K562 (cell line): ENCODE results near the gene SPIB. TPM values are rescaled to one million over a fixed set of nuclear protein-coding genes. Genes with fewer than 3 reads are reported as not detected.
A peak's percentile ranks its signal among the peaks of the same experiment; 100 is the strongest.

Experiments used
- ATAC-seq: fragments of 200-7000 bp; cut with Tn5 transposase; 3 replicates; pipeline ENCODE4 v1.9.1; 2020; ENCODE audit warnings: moderate library complexity
- BruUV-seq: library from RNA; stranded (reverse); fragments of 400-500 nt; replicated peaks from 2 replicates; lab custom pipeline; 2021; lab: Mats Ljungman, UMichigan
- CTCF ChIA-PET: fragments of 300-600 bp; formaldehyde crosslinking; extraction: SDS; loops from one replicate; lab custom pipeline; 2021; ENCODE audit warnings: low intra/inter-chr PET ratio; lab: Yijun Ruan, JAX
- POLR2A ChIA-PET: fragments of 300-600, 350-650 bp; sonication (Branson Sonifier 250); formaldehyde crosslinking; extraction: SDS; loops from one replicate; lab custom pipeline; 2021; ENCODE audit warnings: antibody characterized with exemption, inconsistent platforms; lab: Yijun Ruan, JAX
- DNase-seq, 4 experiments: peaks; one replicate each; pipeline versions ENCODE4 v3.0.0 to v3.0.0-alpha.2; 2011 to 2018; ENCODE audit warnings: low spot score in 3 of 4, mixed read lengths in 3 of 4; ENCODE audit errors: extremely low read depth in 1 of 4
- FAIRE-seq: peaks from 2 replicates; lab custom pipeline; 2011; peaks lifted over from hg19 to GRCh38; lab: Jason Lieb, UNC
- H2AFZ ChIP-seq: 2 replicates; pipeline ENCODE4 v1.6.0; 2011; ENCODE audit warnings: low read depth, low read length, control low read depth, inconsistent platforms
- H3K27ac ChIP-seq: fragments of 200-600 bp; 3 replicates; pipeline ENCODE4 v1.8.0; 2011; ENCODE audit warnings: low read depth, mild to moderate bottlenecking, control low read depth, inconsistent platforms, low read length, moderate library complexity, mixed read lengths; ENCODE audit errors: extremely low read depth
- H3K27me3 ChIP-seq, 2 experiments: fragments of 300-600 bp in 1 of 2; 2 replicates in 1 of 2; 3 replicates in 1 of 2; pipeline versions ENCODE4 v1.6.0 to v1.8.0; 2011; ENCODE audit warnings: inconsistent platforms in 2 of 2, low read length in 2 of 2, mild to moderate bottlenecking in 1 of 2, mixed read lengths in 1 of 2, moderate library complexity in 1 of 2; ENCODE audit not compliant: control insufficient read depth in 2 of 2, insufficient read depth in 2 of 2
- H3K36me3 ChIP-seq: fragments of 300-600 bp; 3 replicates; pipeline ENCODE4 v1.8.0; 2011; ENCODE audit warnings: mild to moderate bottlenecking, low read length, inconsistent platforms; ENCODE audit not compliant: control insufficient read depth, insufficient read depth
- H3K4me1 ChIP-seq, 2 experiments: fragments of 200-600 bp in 1 of 2; replicated peaks in 1 of 2; 2 replicates in 1 of 2; 3 replicates in 1 of 2; pipeline versions ENCODE4 v1.5.1 to v1.8.0; 2011; ENCODE audit warnings: inconsistent platforms in 2 of 2, low read length in 2 of 2, mild to moderate bottlenecking in 1 of 2, mixed read lengths in 1 of 2, moderate library complexity in 1 of 2; ENCODE audit not compliant: control insufficient read depth in 2 of 2, insufficient read depth in 2 of 2
- H3K4me2 ChIP-seq: 2 replicates; pipeline ENCODE4 v1.6.1; 2011; ENCODE audit warnings: low read length, control low read depth, inconsistent platforms, mixed read lengths; ENCODE audit not compliant: insufficient read depth
- H3K4me3 ChIP-seq: fragments of 200-600 bp; sonication (generic), shearing (Covaris generic); 2 replicates; pipeline ENCODE4 v1.5.1; 2016; ENCODE audit warnings: control low read depth, inconsistent platforms
- H3K79me2 ChIP-seq: fragments of 200-600 bp; 3 replicates; pipeline ENCODE4 v1.8.0; 2011; ENCODE audit warnings: low read length, inconsistent platforms; ENCODE audit not compliant: control insufficient read depth, insufficient read depth
- H3K9ac ChIP-seq, 2 experiments: 2 replicates each; pipeline versions ENCODE4 v1.6.0 to v1.6.1; 2011; ENCODE audit warnings: low read depth in 2 of 2, low read length in 2 of 2, control low read depth in 1 of 2, inconsistent platforms in 1 of 2, mild to moderate bottlenecking in 1 of 2, mixed read lengths in 1 of 2; ENCODE audit not compliant: insufficient read depth in 1 of 2
- H3K9me1 ChIP-seq: one replicate; pipeline ENCODE4 v1.6.0; 2011; ENCODE audit warnings: inconsistent platforms, mild to moderate bottlenecking, low read length, moderate library complexity; ENCODE audit not compliant: control insufficient read depth, insufficient read depth
- H3K9me3 ChIP-seq: replicated peaks from 2 replicates; pipeline ENCODE4 v1.5.1; 2011; ENCODE audit warnings: low read depth, low read length, inconsistent platforms; ENCODE audit not compliant: control insufficient read depth, insufficient read depth
- H4K20me1 ChIP-seq: replicated peaks from 2 replicates; pipeline ENCODE4 v1.6.1; 2011; ENCODE audit warnings: low read length, inconsistent platforms, mixed read lengths; ENCODE audit not compliant: control insufficient read depth, insufficient read depth
- BHLHE40 ChIP-seq: IDR thresholded peaks from 2 replicates; pipeline ENCODE4 v1.6.1; 2011; ENCODE audit warnings: low read length, improper control_type of control experiment
- CBX1 ChIP-seq: sonication (generic); IDR thresholded peaks from 2 replicates; pipeline ENCODE4 v1.6.1; 2016; ENCODE audit warnings: antibody characterized with exemption, low read depth, mild to moderate bottlenecking
- E2F6 ChIP-seq, 2 experiments: IDR thresholded peaks; 2 replicates each; pipeline ENCODE4 v1.6.1; 2011; ENCODE audit warnings: borderline replicate concordance in 1 of 2, control low read depth in 1 of 2, low read depth in 1 of 2, low read length in 1 of 2, mild to moderate bottlenecking in 1 of 2, mixed read lengths in 1 of 2, moderate library complexity in 1 of 2; ENCODE audit not compliant: insufficient read depth in 1 of 2, insufficient read length in 1 of 2, poor library complexity in 1 of 2, severe bottlenecking in 1 of 2; ENCODE audit errors: extremely low read depth in 1 of 2
- ELF1 ChIP-seq: fragments of 200-800 bp; sonication (Bioruptor generic); IDR thresholded peaks from 2 replicates; pipeline ENCODE4 v1.6.1; 2016; ENCODE audit warnings: missing genetic modification characterization, missing compliant biosample characterization
- MAZ ChIP-seq, 2 experiments: fragments of 450-650 bp in 1 of 2; sonication (generic) in 1 of 2; formaldehyde crosslinking; IDR thresholded peaks in 1 of 2; conservative IDR thresholded peaks in 1 of 2; 2 replicates each; pipeline versions ENCODE4 v1.4.0 to v1.5.0; 2020; ENCODE audit warnings: mild to moderate bottlenecking in 1 of 2, missing genetic modification reagents in 1 of 2
- NCOA2 ChIP-seq, 2 experiments: fragments of 450-650 bp; IDR thresholded peaks; 2 replicates each; pipeline ENCODE4 v1.6.1; 2018; ENCODE audit warnings: mild to moderate bottlenecking in 2 of 2, moderate library complexity in 1 of 2; ENCODE audit not compliant: partially characterized antibody in 2 of 2
- PCBP1 ChIP-seq: fragments of 200-400 bp; formaldehyde crosslinking; IDR thresholded peaks from 2 replicates; pipeline ENCODE4 v1.6.1; 2018; ENCODE audit warnings: mild to moderate bottlenecking, low read depth, low read length; ENCODE audit not compliant: poor library complexity, severe bottlenecking
- ZNF165 ChIP-seq: fragments of 250-450 bp; sonication (Bioruptor Pico); IDR thresholded peaks from 2 replicates; pipeline ENCODE4 v1.4.0; 2020; ENCODE audit warnings: borderline replicate concordance
- ZNF384 ChIP-seq: IDR thresholded peaks from 2 replicates; pipeline ENCODE4 v1.6.1; 2012; ENCODE audit warnings: low read depth, low read length, improper control_type of control experiment
- WGBS: fragments of 100-300 bp; shearing (Covaris generic); methylation state at CpG from one replicate; pipeline ENCODE4 v1.1.6; 2016; ENCODE audit warnings: low coverage, mixed read lengths; ENCODE audit not compliant: insufficient coverage; ENCODE audit errors: missing lambda C conversion rate; 5-methylcytosine and 5-hydroxymethylcytosine counted together
- in situ Hi-C: fragments of 300-500 bp; cut with MboI; formaldehyde crosslinking; loops from 4 replicates; pipeline ENCODE4 v1.15.0; 2018; ENCODE audit warnings: inconsistent platforms, mixed read lengths
- intact Hi-C: fragments of 100-400 bp; cut with micrococcal nuclease; formaldehyde crosslinking; loops from 2 replicates; pipeline ENCODE4 v1.14.2; 2022
- polyA plus RNA-seq, 8 experiments: library from polyadenylated mRNA; depleted of rRNA in 4 of 8; stranded (reverse) in 5 of 8; unstranded in 3 of 8; fragments of >200 nt; fragmentation: Nextera tagmentation in 2 of 8; fragmentation: Illumina TruSeq in 1 of 8; extraction: Ambion mirVana in 2 of 8; extraction: Trizol in 1 of 8; gene quantifications; 2 replicates each; pipeline versions ENCODE4 v1.2.1 to v1.2.3, GENCODE V29; 2011 to 2014; ENCODE audit warnings: inconsistent platforms in 1 of 8, missing spikeins in 1 of 8
- total RNA-seq, 7 experiments: library from RNA; depleted of rRNA in 6 of 7; stranded (reverse); fragments of >200 nt in 6 of 7; fragmentation: Illumina TruSeq in 2 of 7; extraction: Trizol in 2 of 7; gene quantifications; 2 replicates each; pipeline versions ENCODE4 v1.2.1 to v1.2.3, GENCODE V29; 2011 to 2021; ENCODE audit warnings: low replicate concordance in 1 of 7

Gene SPIB
- total and polyA plus RNA-seq, 9 of the 15 experiments (the other 6 are each of a cell fraction or from before 2014, with no cell fraction given), result 0.06 to 1.0 (median 0.43) TPM; not detected in 1

GRCh38 chr19:50459067-50459456 lies 40.3 kb downstream of the SPIB start:
- in situ Hi-C loops, result no loop called here

More at GRCh38 chr19:50459067-50459456, 40.3 kb downstream of the SPIB start:
- Histone ChIP-seq H3K9me1 (no peaks in the 10 kb centered on the region), H3K4me1 (peaks cover 4 to 19% of the 10 kb centered on the region in 2 experiments; a peak in 4 of 5 replicates), H3K9me3 (no peaks in the 10 kb centered on the region), H3K9ac (no peak overlapping the region), H3K27me3 (peaks cover 6 to 17% of the 10 kb centered on the region in 2 experiments; a peak in 4 of 5 replicates), H3K36me3 (no peaks in the 10 kb centered on the region), H2AFZ (no peak overlapping the region), H3K27ac (no peak overlapping the region), H4K20me1 (no peaks in the 10 kb centered on the region), H3K79me2 (no peaks in the 10 kb centered on the region), H3K4me3 (no peak overlapping the region), H3K4me2 (no peak overlapping the region)
- no TSS peak for BruUV-seq
- TF ChIP-seq PCBP1 (peak; percentile 53), CBX1 (no peak), BHLHE40 (peak; percentile 27; the same call in 1 of the 2 replicates), E2F6 (IDR thresholded peaks at IDR 0.05; ENCODE audit: borderline replicate concordance in 1 of 2, extremely low read depth in 1 of 2, insufficient read depth in 1 of 2, insufficient read length in 1 of 2, low read depth in 1 of 2, low read length in 1 of 2, poor library complexity in 1 of 2, severe bottlenecking in 1 of 2) (peak; percentile 18 to 75), ZNF384 (no peak), NCOA2 (IDR thresholded peaks at IDR 0.05; ENCODE audit: partially characterized antibody in 2 of 2) (no peak), ZNF165 (no peak), ELF1 (no peak), MAZ (CRISPR knock-in tag; conservative IDR thresholded peaks at IDR 0.05 in 1 of 2, IDR thresholded peaks at IDR 0.05 in 1 of 2) (no peak)
- ChIA-PET CTCF (no interaction called here), POLR2A (no interaction called here)
- no peak for ATAC-seq
- DNase-seq, result peak in 1 of 4 experiments; percentile 35
- FAIRE-seq, result no peak
- 49% methylated on average over 12 of the region's 32 CpGs for WGBS
- intact Hi-C loops, result no loop called here
